Activated CD4-positive, alpha-beta T cell treated with anti-CD3 and anti-CD28 coated beads for 24 hours (primary cell): ENCODE data around the gene TPD52L1.

ENCODE experiments used
- DNase-seq, 2 donors: peaks; one replicate each; pipeline ENCODE4 v3.0.0-alpha.2; 2020; ENCODE audit warnings: low read depth in 2 of 2

TPD52L1 gene

DNA sequence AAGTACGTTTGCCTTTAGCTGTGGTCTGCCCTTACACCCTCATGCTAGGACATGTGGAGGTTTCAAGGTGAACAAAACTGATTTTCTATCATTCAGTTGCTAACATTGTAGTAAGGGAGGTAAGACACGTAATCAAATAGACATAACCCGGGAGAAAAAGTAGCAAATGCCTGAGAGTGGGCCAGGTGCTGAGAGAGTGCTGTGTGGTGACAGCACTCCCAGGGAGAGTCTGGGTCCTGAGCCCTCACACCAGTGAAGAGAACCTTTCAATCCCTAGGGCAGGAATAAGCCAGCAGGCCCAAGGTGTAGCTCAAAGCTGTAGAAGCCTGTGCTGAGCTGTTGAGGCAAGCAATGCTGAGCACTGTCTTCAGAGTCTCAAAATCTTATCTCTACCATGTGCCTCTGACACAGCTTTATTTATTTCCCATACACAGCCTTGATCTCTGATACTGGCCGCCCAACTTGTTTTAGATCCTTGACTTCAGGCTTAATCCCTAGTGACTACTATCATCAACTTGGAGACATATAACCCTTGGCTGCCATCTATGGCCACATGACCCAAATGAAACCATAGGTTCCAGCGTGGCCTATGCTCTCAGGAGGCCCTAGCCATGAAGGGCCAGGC, 55.2 kb downstream of the TPD52L1 start:
- DNase-seq: no peak

GRCh38 chr6:125210667-125211066, 57.1 kb downstream of the TPD52L1 start:
- no peak for DNase-seq

DNA sequence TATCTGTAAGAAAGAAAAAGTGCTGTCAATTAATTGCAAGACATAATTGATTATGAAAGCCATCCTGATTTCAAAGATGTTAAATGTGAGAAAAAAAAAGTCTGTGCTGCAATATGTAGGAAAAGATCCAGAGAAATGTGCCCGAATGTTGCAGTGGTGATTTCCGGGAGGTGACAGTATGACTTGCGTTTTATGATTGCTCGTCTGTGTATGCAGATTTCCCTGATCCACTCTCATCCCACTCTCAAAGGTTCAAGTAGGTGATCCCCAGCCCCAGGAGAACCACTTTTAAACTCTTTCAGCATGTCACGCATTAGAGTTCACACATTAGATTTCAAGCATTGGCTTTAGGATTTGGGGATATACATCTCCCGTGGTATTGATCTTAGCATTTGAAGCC, 57.8 kb downstream of the TPD52L1 start:
- DNase-seq: no peak

GRCh38 chr6:125212377-125212776, 58.8 kb downstream of the TPD52L1 start:
- DNase-seq: no peak

- DNase-seq: no peak
Measured at GRCh38 chr6:125213939-125214338, 60.4 kb downstream of the TPD52L1 start.

GRCh38 chr6:125215252-125215819, 61.8 kb downstream of the TPD52L1 start:
- DNase-seq: no peak

DNA sequence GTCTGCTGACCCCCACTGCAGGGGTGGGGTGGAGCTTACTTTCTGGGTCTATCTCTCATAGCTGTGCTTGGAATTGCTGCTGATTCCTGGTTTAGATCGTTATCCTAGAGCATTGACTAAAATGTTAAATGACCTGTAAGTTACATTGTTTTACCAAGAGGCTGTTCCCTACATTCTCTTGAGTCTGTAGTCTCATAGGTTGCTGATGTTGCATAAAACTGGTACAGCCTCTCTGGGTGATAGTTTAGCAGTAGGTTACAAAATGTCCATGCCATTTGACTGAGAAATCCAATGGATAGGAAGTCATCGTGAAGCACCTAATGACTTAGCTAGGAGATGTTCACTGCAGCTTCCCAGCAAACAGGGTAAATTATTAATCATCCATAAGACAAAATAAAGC, 62.4 kb downstream of the TPD52L1 start:
- DNase-seq: no peak

DNA sequence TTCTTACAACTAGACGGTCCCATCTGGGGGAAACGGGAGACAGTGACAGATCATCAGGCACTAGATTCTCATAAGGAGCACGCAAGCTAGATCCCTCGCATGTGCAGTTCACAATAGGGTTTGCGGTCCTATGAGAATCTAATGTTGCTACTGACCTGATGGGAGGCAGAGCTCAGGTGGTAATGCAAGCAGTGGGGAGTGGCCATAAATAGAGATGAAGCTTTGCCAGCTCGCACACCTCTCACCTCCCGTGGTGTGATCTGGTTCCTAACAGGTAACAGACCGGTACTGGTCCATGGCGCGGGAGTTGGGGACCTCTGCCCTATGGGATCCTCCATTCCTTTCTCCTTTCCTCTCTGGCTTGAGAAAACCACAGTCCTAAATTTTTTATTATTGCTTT, 63.8 kb downstream of the TPD52L1 start:
- no peak for DNase-seq

DNA sequence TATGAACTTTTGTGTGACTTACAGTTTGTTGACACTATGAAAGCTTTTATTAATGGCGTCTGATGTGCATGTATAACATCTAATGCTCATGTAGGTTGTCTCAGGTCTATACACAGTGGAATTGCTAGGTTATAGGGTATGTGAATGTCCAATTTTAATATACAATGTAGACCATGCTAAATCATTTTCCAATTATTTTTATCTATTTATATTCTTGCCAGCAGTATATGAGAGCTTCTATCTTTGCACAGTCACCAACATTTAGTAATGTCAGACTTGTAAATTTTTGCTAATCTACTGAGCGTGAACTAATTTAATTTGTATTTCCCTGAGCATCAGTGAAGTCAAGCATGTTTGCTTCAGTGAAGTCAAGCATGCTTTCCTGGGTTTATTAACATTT, 64.4 kb downstream of the TPD52L1 start:
- DNase-seq: no peak

- DNase-seq: no peak
Measured at GRCh38 chr6:125219361-125219895, 65.9 kb downstream of the TPD52L1 start.

- DNase-seq: no peak
Measured at GRCh38 chr6:125220712-125221111, 67.1 kb downstream of the TPD52L1 start.

GRCh38 chr6:125222531-125223455, 69.2 kb downstream of the TPD52L1 start:
- no peak for DNase-seq

DNA sequence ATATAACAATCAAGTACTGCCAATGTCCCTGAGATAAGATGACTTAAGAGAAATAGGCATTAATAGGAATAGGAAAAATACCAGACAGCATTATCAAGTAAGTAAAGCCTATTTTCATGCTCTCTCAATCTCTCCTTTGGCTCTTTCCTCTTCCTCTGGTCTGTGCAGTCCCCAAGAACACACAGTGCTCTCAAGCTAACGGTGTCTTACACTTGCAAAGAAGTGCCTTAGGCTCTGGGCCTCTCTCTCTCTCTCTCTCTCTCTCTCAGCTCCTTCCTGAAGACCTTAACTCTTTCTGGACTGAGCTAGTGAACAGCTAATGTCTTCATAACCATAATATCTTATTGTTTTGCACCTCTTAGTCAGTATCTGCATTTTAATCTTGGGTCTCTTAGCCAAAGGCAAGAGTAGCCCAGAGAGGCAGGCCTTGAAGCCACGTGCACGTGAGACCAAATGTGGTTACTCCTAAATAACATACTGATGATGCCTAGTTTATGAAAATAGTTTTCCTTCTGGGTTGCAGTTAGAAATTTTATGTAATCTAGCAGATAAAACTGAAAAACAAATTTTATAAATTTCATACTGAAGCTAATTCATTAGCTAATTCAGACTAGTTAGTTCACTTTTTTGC, 70.8 kb downstream of the TPD52L1 start:
- DNase-seq: no peak

- no peak for DNase-seq
Measured at GRCh38 chr6:125227244-125227643, 73.7 kb downstream of the TPD52L1 start.

GRCh38 chr6:125228981-125229479, 75.5 kb downstream of the TPD52L1 start:
- no peak for DNase-seq

GRCh38 chr6:125230674-125231073, 77.1 kb downstream of the TPD52L1 start:
- DNase-seq: no peak

- DNase-seq: no peak
Measured at GRCh38 chr6:125231133-125231532, 77.6 kb downstream of the TPD52L1 start.

DNA sequence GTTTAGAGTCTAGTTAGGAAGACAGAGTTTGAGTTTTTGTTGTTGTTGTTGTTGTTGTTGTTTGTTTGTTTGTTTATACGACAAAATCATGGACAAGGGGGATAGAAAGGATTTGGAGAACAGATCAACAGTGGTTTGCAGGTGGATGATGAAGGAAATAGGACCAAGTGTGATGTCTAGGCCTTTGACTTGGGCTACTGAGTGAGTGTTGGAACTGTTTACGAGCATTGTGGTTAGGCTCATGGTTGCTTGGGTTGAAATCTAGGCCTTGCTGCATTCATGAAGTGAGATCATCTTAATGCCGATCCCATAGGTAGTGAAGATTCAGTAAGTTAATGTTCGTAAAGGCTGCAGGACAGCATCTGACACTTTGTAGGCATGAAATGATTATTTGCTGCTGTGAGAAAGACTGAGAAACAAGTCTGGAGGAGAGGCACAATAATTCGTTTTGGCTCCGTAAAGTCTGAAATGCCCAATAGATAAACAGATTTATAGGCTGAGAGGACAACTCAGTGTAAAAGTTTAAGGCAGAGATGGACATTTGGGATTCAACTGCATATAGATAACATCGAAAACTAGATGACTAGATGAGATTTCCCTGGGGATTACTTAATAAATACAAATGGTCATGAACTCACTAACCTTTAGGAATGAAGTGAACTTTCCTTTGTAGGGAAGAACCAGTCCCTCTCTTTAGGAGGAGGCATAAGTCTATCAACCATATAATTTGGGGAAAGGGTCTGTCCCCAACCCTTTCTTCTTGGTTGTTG, 78.2 kb downstream of the TPD52L1 start:
- DNase-seq: no peak

DNA sequence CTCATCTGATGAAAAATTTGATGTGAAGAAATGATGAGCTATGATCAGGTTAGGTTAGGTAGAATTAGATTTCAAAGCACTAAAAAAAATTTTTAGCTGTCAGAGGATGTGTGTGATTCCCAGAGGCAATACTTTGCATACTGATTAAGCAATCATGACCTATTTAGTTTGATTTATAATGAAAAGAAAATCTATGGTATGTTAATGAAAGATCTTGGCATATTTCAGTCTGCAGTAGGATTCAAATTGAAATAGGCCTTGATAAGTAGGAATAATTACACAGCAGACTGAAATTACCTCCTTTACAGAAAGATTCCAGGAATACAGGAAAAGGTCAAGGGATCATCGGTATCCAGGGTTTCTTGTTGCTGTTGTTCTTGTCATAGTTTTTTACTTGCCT, 78.9 kb downstream of the TPD52L1 start:
- DNase-seq: no peak

DNA sequence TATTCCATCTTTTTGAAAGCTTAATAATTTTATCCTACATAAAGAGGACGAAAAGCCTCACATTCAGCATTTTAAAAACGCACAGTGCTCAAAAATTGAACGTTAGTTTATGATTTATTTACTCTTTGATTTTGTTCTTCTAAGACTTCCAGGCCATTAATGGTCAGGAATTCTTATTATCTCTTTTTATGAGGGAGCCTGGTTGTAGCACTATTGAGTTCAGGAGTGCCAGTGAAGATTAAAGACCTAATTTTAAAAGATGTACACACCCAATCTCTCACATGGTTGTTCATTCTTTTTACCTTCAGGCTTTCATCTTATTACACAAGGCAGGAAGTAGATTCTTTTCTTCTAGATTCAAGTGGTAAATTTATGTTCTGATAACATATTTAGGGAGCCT, 79.6 kb downstream of the TPD52L1 start:
- no peak for DNase-seq
